MG63 (cell line): ENCODE measurements around the gene DIAPH1. TPM values are rescaled to one million over a fixed set of nuclear protein-coding genes. Genes with fewer than 3 reads are reported as not detected.
"Not testable (repeated sequence)": the region's sequence is repeated elsewhere in the genome, so short reads cannot be mapped to it uniquely, and the experiment has no call there.

Experiments used
- DNase-seq: peaks from one replicate; pipeline ENCODE4 v3.0.0-alpha.2; 2020
- H3K27me3 ChIP-seq: fragments of 250-450 bp; sonication (Bioruptor Pico); 2 replicates; pipeline ENCODE4 v1.5.1; 2020; ENCODE audit warnings: mild to moderate bottlenecking, moderate library complexity
- H3K36me3 ChIP-seq: fragments of 250-450 bp; sonication (Bioruptor Pico); 2 replicates; pipeline ENCODE4 v1.5.1; 2020; ENCODE audit warnings: mild to moderate bottlenecking, moderate library complexity
- H3K4me3 ChIP-seq: fragments of 250-450 bp; sonication (Bioruptor Pico); 2 replicates; pipeline ENCODE4 v1.5.1; 2020; ENCODE audit warnings: mild to moderate bottlenecking, moderate library complexity
- H3K9me3 ChIP-seq: fragments of 250-450 bp; sonication (Bioruptor Pico); 2 replicates; pipeline ENCODE4 v1.5.1; 2020; ENCODE audit warnings: mild to moderate bottlenecking, moderate library complexity
- total RNA-seq: library from RNA; depleted of rRNA; stranded (reverse); fragments of >200 nt; shearing (Covaris generic); gene quantifications from 2 replicates; pipeline ENCODE4 v1.2.3, GENCODE V29; 2014; ENCODE audit warnings: low replicate concordance

Gene DIAPH1
- total RNA-seq, 1 experiment from 2014 or later, result 43.9 TPM

GRCh38 chr5:141632650-141633049, 13.8 kb upstream of the DIAPH1 start:
- no peaks in the 10 kb centered on the region for H3K9me3 ChIP-seq
- H3K36me3 ChIP-seq, result peaks cover 75% of the 10 kb centered on the region
- no peaks in the 10 kb centered on the region; the same call in 1 of the 2 replicates for H3K27me3 ChIP-seq
- no peak overlapping the region for H3K4me3 ChIP-seq
- DNase-seq, result no peak

GRCh38 chr5:141630570-141631140, 11.9 kb upstream of the DIAPH1 start:
- Histone ChIP-seq H3K4me3 (no peak overlapping the region), H3K36me3 (peaks cover 90% of the 10 kb centered on the region), H3K27me3 (no peaks in the 10 kb centered on the region), H3K9me3 (no peaks in the 10 kb centered on the region)
- no peak for DNase-seq

GRCh38 chr5:141628175-141628788, 9.5 kb upstream of the DIAPH1 start:
- H3K36me3 ChIP-seq, result peaks cover 90% of the 10 kb centered on the region
- no peaks in the 10 kb centered on the region for H3K27me3 ChIP-seq
- no peak overlapping the region for H3K4me3 ChIP-seq
- no peak for DNase-seq
- no peaks in the 10 kb centered on the region for H3K9me3 ChIP-seq

GRCh38 chr5:141623611-141624010, 4.8 kb upstream of the DIAPH1 start:
- no peaks in the 10 kb centered on the region for H3K27me3 ChIP-seq
- DNase-seq, result no peak
- H3K9me3 ChIP-seq, result no peaks in the 10 kb centered on the region
- H3K36me3 ChIP-seq, result peaks cover 79% of the 10 kb centered on the region
- H3K4me3 ChIP-seq, result no peak overlapping the region

GRCh38 chr5:141623186-141623585, 4.4 kb upstream of the DIAPH1 start:
- no peaks in the 10 kb centered on the region for H3K9me3 ChIP-seq
- no peak overlapping the region for H3K4me3 ChIP-seq
- DNase-seq, result no peak
- peaks cover 75% of the 10 kb centered on the region for H3K36me3 ChIP-seq
- H3K27me3 ChIP-seq, result no peaks in the 10 kb centered on the region

GRCh38 chr5:141618030-141618803, 583 bp downstream of the DIAPH1 start:
- Histone ChIP-seq H3K4me3 (peak overlapping the region; percentile 88), H3K9me3 (no peaks in the 10 kb centered on the region; the same call in 1 of the 2 replicates), H3K27me3 (no peaks in the 10 kb centered on the region), H3K36me3 (peaks cover 56% of the 10 kb centered on the region)
- peak; percentile 60 for DNase-seq

- H3K9me3 ChIP-seq, result no peaks in the 10 kb centered on the region; the same call in 1 of the 2 replicates
- DNase-seq, result no peak
- peak overlapping the region; percentile 88 for H3K4me3 ChIP-seq
- no peaks in the 10 kb centered on the region for H3K27me3 ChIP-seq
- peaks cover 51% of the 10 kb centered on the region for H3K36me3 ChIP-seq
These were observed 1.1 kb downstream of the DIAPH1 start for GRCh38 chr5:141617682-141618029.

GRCh38 chr5:141617128-141617527, 1.7 kb downstream of the DIAPH1 start:
- DNase-seq, result no peak
- Histone ChIP-seq H3K27me3 (no peaks in the 10 kb centered on the region), H3K4me3 (peak overlapping the region; percentile 88), H3K9me3 (no peaks in the 10 kb centered on the region; the same call in 1 of the 2 replicates), H3K36me3 (peaks cover 50% of the 10 kb centered on the region)

- Histone ChIP-seq H3K4me3 (no peak overlapping the region), H3K36me3 (peaks cover 50% of the 10 kb centered on the region), H3K27me3 (no peaks in the 10 kb centered on the region), H3K9me3 (no peaks in the 10 kb centered on the region; the same call in 1 of the 2 replicates)
- no peak for DNase-seq
These were observed 2.6 kb downstream of the DIAPH1 start for GRCh38 chr5:141615991-141616720.

GRCh38 chr5:141613344-141613743, 5.5 kb downstream of the DIAPH1 start:
- no peak for DNase-seq
- Histone ChIP-seq H3K36me3 (peaks cover 43% of the 10 kb centered on the region), H3K27me3 (no peaks in the 10 kb centered on the region), H3K4me3 (no peak overlapping the region), H3K9me3 (no peaks in the 10 kb centered on the region; the same call in 1 of the 2 replicates)

GRCh38 chr5:141611289-141611688, 7.5 kb downstream of the DIAPH1 start:
- Histone ChIP-seq H3K4me3 (no peak overlapping the region), H3K9me3 (no peaks in the 10 kb centered on the region), H3K27me3 (no peaks in the 10 kb centered on the region), H3K36me3 (peaks cover 30% of the 10 kb centered on the region)
- DNase-seq, result no peak

GRCh38 chr5:141609921-141610320, 8.9 kb downstream of the DIAPH1 start:
- peaks cover 22% of the 10 kb centered on the region for H3K36me3 ChIP-seq
- not testable (repeated sequence) for H3K9me3 ChIP-seq, H3K4me3 ChIP-seq, DNase-seq, H3K27me3 ChIP-seq

- peaks cover 22% of the 10 kb centered on the region for H3K36me3 ChIP-seq
- H3K4me3 ChIP-seq, result no peak overlapping the region
- DNase-seq, result no peak
- H3K27me3 ChIP-seq, result no peaks in the 10 kb centered on the region
- H3K9me3 ChIP-seq, result no peaks in the 10 kb centered on the region
These were observed 9.8 kb downstream of the DIAPH1 start for GRCh38 chr5:141609044-141609443.

- DNase-seq, result no peak
- no peak overlapping the region for H3K4me3 ChIP-seq
- H3K9me3 ChIP-seq, result no peaks in the 10 kb centered on the region
- no peaks in the 10 kb centered on the region for H3K27me3 ChIP-seq
- H3K36me3 ChIP-seq, result peaks cover 19% of the 10 kb centered on the region
These were observed 10.2 kb downstream of the DIAPH1 start for GRCh38 chr5:141608557-141608956.

- Histone ChIP-seq H3K36me3 (peaks cover 19% of the 10 kb centered on the region), H3K27me3 (no peaks in the 10 kb centered on the region), H3K9me3 (no peaks in the 10 kb centered on the region), H3K4me3 (no peak overlapping the region)
- no peak for DNase-seq
These were observed 10.8 kb downstream of the DIAPH1 start for GRCh38 chr5:141608046-141608445.

- DNase-seq, result peak; percentile 76
- Histone ChIP-seq H3K27me3 (no peaks in the 10 kb centered on the region), H3K9me3 (no peaks in the 10 kb centered on the region), H3K4me3 (no peak overlapping the region), H3K36me3 (peaks cover 8% of the 10 kb centered on the region; the same call in 1 of the 2 replicates)
These were observed 13.1 kb downstream of the DIAPH1 start for GRCh38 chr5:141605523-141606277.
